ENCODE measurements around the gene C6orf120.

GRCh38 chr6:169720207-169720855, 18.4 kb downstream of the C6orf120 start:
- TF ChIP-seq, protein P1, sequence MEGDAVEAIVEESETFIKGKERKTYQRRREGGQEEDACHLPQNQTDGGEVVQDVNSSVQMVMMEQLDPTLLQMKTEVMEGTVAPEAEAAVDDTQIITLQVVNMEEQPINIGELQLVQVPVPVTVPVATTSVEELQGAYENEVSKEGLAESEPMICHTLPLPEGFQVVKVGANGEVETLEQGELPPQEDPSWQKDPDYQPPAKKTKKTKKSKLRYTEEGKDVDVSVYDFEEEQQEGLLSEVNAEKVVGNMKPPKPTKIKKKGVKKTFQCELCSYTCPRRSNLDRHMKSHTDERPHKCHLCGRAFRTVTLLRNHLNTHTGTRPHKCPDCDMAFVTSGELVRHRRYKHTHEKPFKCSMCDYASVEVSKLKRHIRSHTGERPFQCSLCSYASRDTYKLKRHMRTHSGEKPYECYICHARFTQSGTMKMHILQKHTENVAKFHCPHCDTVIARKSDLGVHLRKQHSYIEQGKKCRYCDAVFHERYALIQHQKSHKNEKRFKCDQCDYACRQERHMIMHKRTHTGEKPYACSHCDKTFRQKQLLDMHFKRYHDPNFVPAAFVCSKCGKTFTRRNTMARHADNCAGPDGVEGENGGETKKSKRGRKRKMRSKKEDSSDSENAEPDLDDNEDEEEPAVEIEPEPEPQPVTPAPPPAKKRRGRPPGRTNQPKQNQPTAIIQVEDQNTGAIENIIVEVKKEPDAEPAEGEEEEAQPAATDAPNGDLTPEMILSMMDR (IDR thresholded peaks at IDR 0.05 in 8 of 11, conservative IDR thresholded peaks at IDR 0.05 in 3 of 11): no peak
- TF ChIP-seq POLR2A (IDR thresholded peaks at IDR 0.05): no peak
